ENCODE measurements around the gene NBPF11.
"Not testable (repeated sequence)": the region's sequence is repeated elsewhere in the genome, so short reads cannot be mapped to it uniquely, and the experiment has no call there.

GRCh38 chr1:148078632-148079519 is 73.2 kb downstream of the NBPF11 start:
- not testable (repeated sequence) for TF ChIP-seq ZNF384 (IDR thresholded peaks at IDR 0.05); SP1 (IDR thresholded peaks at IDR 0.05); LEF1 (IDR thresholded peaks at IDR 0.05; ENCODE audit: borderline replicate concordance); FOXK2 (IDR thresholded peaks at IDR 0.05); ELF4 (IDR thresholded peaks at IDR 0.05)

All from HEK293T (cell line).